RWPE2 (cell line): ENCODE data around the gene CASTOR1.

Experiments used
- ATAC-seq: fragments of 200-7000 bp; cut with Tn5 transposase; 3 replicates; pipeline ENCODE4 v1.9.1; 2021; ENCODE audit warnings: low read depth
- DNase-seq: peaks from one replicate; pipeline ENCODE4 v3.0.0-alpha.2; 2020; ENCODE audit warnings: low spot score
- H3K27ac ChIP-seq: fragments of 450-650 bp; 2 replicates; pipeline ENCODE4 v1.5.1; 2017; ENCODE audit warnings: mild to moderate bottlenecking; ENCODE audit not compliant: poor library complexity, severe bottlenecking
- H3K27me3 ChIP-seq: fragments of 250-450 bp; sonication (Bioruptor Pico); 2 replicates; pipeline ENCODE4 v1.5.1; 2021; ENCODE audit warnings: mild to moderate bottlenecking, moderate library complexity; ENCODE audit not compliant: insufficient read depth, poor library complexity, severe bottlenecking
- H3K36me3 ChIP-seq: fragments of 250-450 bp; sonication (Bioruptor Pico); 2 replicates; pipeline ENCODE4 v1.5.1; 2020; ENCODE audit warnings: low read depth, mild to moderate bottlenecking, moderate library complexity
- H3K4me1 ChIP-seq: fragments of 250-450 bp; sonication (Bioruptor Pico); 2 replicates; pipeline ENCODE4 v1.5.1; 2021; ENCODE audit warnings: mild to moderate bottlenecking, moderate library complexity; ENCODE audit not compliant: insufficient read depth, poor library complexity, severe bottlenecking
- H3K4me3 ChIP-seq: fragments of 250-450 bp; sonication (Bioruptor Pico); 2 replicates; pipeline ENCODE4 v1.5.1; 2021; ENCODE audit warnings: mild to moderate bottlenecking, moderate library complexity; ENCODE audit not compliant: severe bottlenecking
- H3K9me3 ChIP-seq: fragments of 250-450 bp; sonication (Bioruptor Pico); 2 replicates; pipeline ENCODE4 v1.5.1; 2021; ENCODE audit warnings: mild to moderate bottlenecking, moderate library complexity; ENCODE audit not compliant: severe bottlenecking
- TF ChIP-seq, protein P1 (sequence below): fragments of 450-650 bp; IDR thresholded peaks from one replicate; pipeline ENCODE4 v1.5.1; 2017; ENCODE audit warnings: mild to moderate bottlenecking, moderate library complexity; ENCODE audit not compliant: poor library complexity, severe bottlenecking

The CASTOR1 gene

DNA sequence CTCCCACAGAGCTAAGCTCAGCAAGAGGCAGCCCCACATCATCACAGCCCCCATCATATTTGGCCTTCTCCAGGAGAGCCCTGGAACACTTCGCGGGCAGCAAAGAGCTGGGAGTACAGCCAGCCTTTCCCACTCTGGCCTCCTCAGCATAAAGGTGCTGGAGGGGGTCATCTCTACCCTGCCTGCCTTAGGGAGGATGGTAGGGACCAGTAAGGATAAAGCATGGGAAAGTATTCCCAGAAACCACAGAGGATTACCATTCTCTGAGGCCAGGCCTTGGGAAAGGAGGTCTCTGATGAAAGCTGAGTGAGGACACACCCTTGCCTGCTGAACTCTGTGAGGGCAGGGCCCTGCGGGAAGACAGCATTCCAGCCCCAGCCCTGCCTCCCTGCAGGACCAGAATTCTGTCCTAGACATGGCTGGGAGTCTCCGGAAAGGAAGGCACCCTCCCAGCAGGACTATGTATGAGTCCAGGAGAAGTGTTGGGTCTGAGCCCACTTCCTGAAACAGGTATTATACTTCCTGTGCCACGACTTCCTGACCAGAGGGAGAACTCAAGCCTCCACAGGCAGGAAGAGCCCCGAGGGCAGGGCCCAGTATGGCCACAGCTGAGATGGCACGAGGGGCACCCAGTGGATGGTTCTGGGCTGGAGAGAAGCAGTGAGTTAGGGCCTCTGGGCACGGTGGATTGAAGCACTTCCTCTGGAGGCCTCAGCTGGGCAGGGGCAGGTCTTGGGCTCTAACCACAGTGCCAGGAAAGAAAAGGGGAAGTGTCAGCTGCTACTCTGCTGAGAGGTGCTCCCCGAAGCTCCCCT lies 12.9 kb upstream of the CASTOR1 start:
- no peak overlapping the region for H3K4me3 ChIP-seq
- DNase-seq, result no peak
- peak overlapping the region; percentile 85 for H3K27ac ChIP-seq
- peaks cover 50% of the 10 kb centered on the region for H3K4me1 ChIP-seq
- no peaks in the 10 kb centered on the region for H3K27me3 ChIP-seq
- ATAC-seq, result peak; percentile 80
- TF ChIP-seq, protein P1, sequence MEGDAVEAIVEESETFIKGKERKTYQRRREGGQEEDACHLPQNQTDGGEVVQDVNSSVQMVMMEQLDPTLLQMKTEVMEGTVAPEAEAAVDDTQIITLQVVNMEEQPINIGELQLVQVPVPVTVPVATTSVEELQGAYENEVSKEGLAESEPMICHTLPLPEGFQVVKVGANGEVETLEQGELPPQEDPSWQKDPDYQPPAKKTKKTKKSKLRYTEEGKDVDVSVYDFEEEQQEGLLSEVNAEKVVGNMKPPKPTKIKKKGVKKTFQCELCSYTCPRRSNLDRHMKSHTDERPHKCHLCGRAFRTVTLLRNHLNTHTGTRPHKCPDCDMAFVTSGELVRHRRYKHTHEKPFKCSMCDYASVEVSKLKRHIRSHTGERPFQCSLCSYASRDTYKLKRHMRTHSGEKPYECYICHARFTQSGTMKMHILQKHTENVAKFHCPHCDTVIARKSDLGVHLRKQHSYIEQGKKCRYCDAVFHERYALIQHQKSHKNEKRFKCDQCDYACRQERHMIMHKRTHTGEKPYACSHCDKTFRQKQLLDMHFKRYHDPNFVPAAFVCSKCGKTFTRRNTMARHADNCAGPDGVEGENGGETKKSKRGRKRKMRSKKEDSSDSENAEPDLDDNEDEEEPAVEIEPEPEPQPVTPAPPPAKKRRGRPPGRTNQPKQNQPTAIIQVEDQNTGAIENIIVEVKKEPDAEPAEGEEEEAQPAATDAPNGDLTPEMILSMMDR, result no peak
- peaks cover 33% of the 10 kb centered on the region for H3K36me3 ChIP-seq
- H3K9me3 ChIP-seq, result no peaks in the 10 kb centered on the region

DNA sequence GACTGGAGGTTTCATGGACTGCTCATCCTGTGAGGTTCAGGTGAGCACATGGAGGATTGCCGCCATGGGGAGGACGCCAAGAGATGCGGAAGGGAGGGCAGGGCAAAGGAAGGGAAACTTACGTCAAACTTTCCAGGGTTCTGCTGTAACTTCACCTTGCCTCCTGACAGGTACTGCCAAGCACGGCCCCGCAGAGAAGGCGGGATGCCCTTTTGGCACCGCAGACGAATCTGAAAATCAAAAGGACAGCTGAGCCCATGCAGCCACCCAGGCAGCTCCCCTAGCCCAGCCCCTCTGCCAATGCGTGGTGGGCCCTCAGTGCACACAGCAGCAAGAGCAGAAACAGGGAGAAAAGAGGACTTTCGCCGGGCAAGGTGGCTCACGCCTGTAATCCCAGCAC lies 10.0 kb upstream of the CASTOR1 start:
- no peak overlapping the region for H3K27ac ChIP-seq
- peaks cover 26% of the 10 kb centered on the region for H3K4me1 ChIP-seq
- H3K9me3 ChIP-seq, result no peaks in the 10 kb centered on the region
- no peak for ATAC-seq
- H3K4me3 ChIP-seq, result no peak overlapping the region
- no peak for DNase-seq
- peaks cover 45% of the 10 kb centered on the region for H3K36me3 ChIP-seq
- no peaks in the 10 kb centered on the region for H3K27me3 ChIP-seq
- TF ChIP-seq, protein P1, result no peak

DNA sequence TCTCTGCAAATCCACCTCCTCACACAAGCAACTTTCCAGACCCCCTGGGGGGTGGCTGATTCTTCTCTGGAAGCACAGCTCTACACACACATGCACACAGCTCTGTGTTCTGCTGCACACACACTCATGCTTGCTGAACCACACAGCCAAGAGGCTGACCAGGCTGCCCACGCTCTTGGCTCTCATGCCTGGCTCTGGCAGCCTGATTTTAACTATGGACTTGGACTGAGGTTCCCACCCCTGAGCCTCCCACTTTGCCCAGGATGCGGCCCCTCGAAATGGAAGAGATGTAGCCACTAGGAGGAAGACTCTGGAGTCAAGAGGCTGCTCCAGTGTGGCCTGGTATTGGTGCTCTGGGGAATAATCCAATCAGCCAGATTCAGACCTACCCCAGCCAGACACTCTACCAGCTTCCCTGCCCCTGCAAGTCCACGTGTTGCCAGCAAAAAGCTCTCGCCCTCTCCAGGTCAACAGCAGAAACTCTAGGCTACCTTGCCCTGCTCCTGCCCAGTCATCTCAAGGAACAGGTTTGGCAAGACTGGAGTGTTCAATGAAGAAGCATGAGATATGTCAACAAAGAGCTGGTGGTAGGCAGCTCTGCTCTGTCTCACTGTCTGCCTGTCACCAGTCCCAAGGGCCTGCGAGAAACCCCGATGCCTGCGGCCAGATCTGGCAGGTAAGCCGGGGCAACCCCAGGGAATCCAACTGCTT lies 8.8 kb upstream of the CASTOR1 start:
- no peak overlapping the region for H3K27ac ChIP-seq
- peaks cover 22% of the 10 kb centered on the region for H3K4me1 ChIP-seq
- no peak for DNase-seq
- TF ChIP-seq, protein P1, result no peak
- no peaks in the 10 kb centered on the region for H3K27me3 ChIP-seq
- H3K9me3 ChIP-seq, result no peaks in the 10 kb centered on the region
- peak; percentile 39; the same call in 2 of the 3 replicates for ATAC-seq
- H3K36me3 ChIP-seq, result peaks cover 44% of the 10 kb centered on the region
- H3K4me3 ChIP-seq, result no peak overlapping the region

DNA sequence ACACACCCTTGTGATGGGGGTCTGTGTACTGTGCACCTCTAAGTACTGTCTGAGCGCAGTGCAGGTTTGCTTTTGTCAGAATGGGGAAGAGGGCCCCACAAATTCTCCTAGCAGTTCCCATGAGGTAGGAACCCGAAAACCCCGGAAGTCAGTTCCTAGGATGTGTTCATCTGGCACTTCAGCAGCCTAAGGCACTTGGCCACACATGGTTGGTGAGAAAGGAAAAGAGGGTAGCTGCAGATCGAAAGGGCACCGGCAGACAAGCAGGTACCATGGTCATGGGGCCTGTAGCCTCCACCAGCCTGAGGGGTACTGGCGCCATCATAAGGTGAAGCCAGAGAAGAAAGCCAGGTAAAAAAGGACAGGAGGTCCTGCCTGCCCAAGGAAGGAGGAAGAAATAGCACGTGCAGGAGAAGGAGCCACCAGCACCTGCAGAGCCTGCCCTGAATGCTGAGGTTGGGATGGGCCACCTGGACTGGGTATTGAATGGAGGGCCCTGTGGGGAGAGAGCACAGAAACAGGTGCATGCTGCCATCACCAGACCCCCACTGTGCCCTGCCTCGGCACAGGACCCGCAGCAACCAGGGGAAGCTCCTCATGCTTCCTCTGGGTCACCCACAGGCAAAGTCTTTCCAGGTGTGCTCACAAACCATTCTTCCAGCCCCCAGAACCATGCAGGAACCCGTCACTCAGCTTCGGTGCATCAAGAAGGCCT lies 8.1 kb upstream of the CASTOR1 start:
- no peak overlapping the region for H3K27ac ChIP-seq
- DNase-seq (no peak), ATAC-seq (no peak)
- H3K36me3 ChIP-seq, result peaks cover 42% of the 10 kb centered on the region
- TF ChIP-seq, protein P1, result no peak
- no peaks in the 10 kb centered on the region for H3K27me3 ChIP-seq
- H3K9me3 ChIP-seq, result no peaks in the 10 kb centered on the region
- H3K4me3 ChIP-seq, result no peak overlapping the region
- peaks cover 15% of the 10 kb centered on the region for H3K4me1 ChIP-seq
